Central memory CD8-positive, alpha-beta T cell (primary cell): ENCODE measurements around the gene CLSTN2.

Experiments
- ATAC-seq: fragments of 150-1000 bp; cut with Tn5 transposase; replicated peaks from 2 replicates; pipeline ENCODE4 v1.10.0; 2022; ENCODE audit warnings: mild to moderate bottlenecking, moderate FRiP score, moderate number of reproducible peaks; ENCODE audit not compliant: poor library complexity, severe bottlenecking; ENCODE audit errors: extremely low read depth
- DNase-seq, 2 donors: peaks; one replicate each; pipeline ENCODE4 v3.0.0; 2021; ENCODE audit warnings: low spot score in 2 of 2
- H3K27ac Mint-ChIP-seq: one replicate; pipeline ENCODE4 v1.8.0; 2022; ENCODE audit warnings: low read depth, mild to moderate bottlenecking, moderate library complexity, mixed read lengths
- H3K27me3 Mint-ChIP-seq: one replicate; pipeline ENCODE4 v1.8.0; 2022; ENCODE audit warnings: mixed read lengths
- H3K36me3 Mint-ChIP-seq: one replicate; pipeline ENCODE4 v1.8.0; 2022; ENCODE audit warnings: mild to moderate bottlenecking, moderate library complexity, mixed read lengths; ENCODE audit not compliant: insufficient read depth
- H3K4me1 Mint-ChIP-seq: one replicate; pipeline ENCODE4 v1.8.0; 2022; ENCODE audit warnings: mixed read lengths
- H3K4me3 Mint-ChIP-seq: one replicate; pipeline ENCODE4 v1.8.0; 2022; ENCODE audit warnings: mild to moderate bottlenecking, moderate library complexity, mixed read lengths
- H3K9me3 Mint-ChIP-seq: one replicate; pipeline ENCODE4 v1.8.0; 2022; ENCODE audit warnings: mixed read lengths

Gene CLSTN2

GRCh38 chr3:140323561-140323960 is 388.6 kb downstream of the CLSTN2 start:
- no peaks in the 10 kb centered on the region for H3K9me3 Mint-ChIP-seq
- H3K36me3 Mint-ChIP-seq: no peaks in the 10 kb centered on the region
- peaks cover 28% of the 10 kb centered on the region for H3K27me3 Mint-ChIP-seq
- no peak overlapping the region for H3K27ac Mint-ChIP-seq
- no peak overlapping the region for H3K4me3 Mint-ChIP-seq
- DNase-seq (no peak), ATAC-seq (no peak)
- no peaks in the 10 kb centered on the region for H3K4me1 Mint-ChIP-seq

- no peaks in the 10 kb centered on the region for H3K4me1 Mint-ChIP-seq
- no peak for ATAC-seq
- H3K4me3 Mint-ChIP-seq: no peak overlapping the region
- no peak overlapping the region for H3K27ac Mint-ChIP-seq
- H3K36me3 Mint-ChIP-seq: no peaks in the 10 kb centered on the region
- no peak for DNase-seq
- peaks cover 8% of the 10 kb centered on the region for H3K9me3 Mint-ChIP-seq
- H3K27me3 Mint-ChIP-seq: peaks cover 14% of the 10 kb centered on the region
Observed at GRCh38 chr3:140332131-140332530, 397.1 kb downstream of the CLSTN2 start.

GRCh38 chr3:140334132-140334929 is 399.3 kb downstream of the CLSTN2 start:
- DNase-seq (no peak), ATAC-seq (no peak)
- Mint-ChIP-seq H3K36me3 (no peaks in the 10 kb centered on the region), H3K27ac (no peak overlapping the region), H3K4me1 (no peaks in the 10 kb centered on the region), H3K9me3 (peaks cover 8% of the 10 kb centered on the region), H3K27me3 (peaks cover 14% of the 10 kb centered on the region), H3K4me3 (no peak overlapping the region)

- DNase-seq (no peak), ATAC-seq (no peak)
- H3K27ac Mint-ChIP-seq: no peak overlapping the region
- peaks cover 10% of the 10 kb centered on the region for H3K27me3 Mint-ChIP-seq
- no peak overlapping the region for H3K4me3 Mint-ChIP-seq
- no peaks in the 10 kb centered on the region for H3K4me1 Mint-ChIP-seq
- H3K9me3 Mint-ChIP-seq: peaks cover 7% of the 10 kb centered on the region
- no peaks in the 10 kb centered on the region for H3K36me3 Mint-ChIP-seq
Observed at GRCh38 chr3:140336465-140336864, 401.5 kb downstream of the CLSTN2 start.

GRCh38 chr3:140338916-140339315 is 403.9 kb downstream of the CLSTN2 start:
- H3K4me1 Mint-ChIP-seq: no peaks in the 10 kb centered on the region
- H3K27me3 Mint-ChIP-seq: no peaks in the 10 kb centered on the region
- no peak for DNase-seq
- H3K4me3 Mint-ChIP-seq: no peak overlapping the region
- no peaks in the 10 kb centered on the region for H3K9me3 Mint-ChIP-seq
- no peak for ATAC-seq
- H3K27ac Mint-ChIP-seq: no peak overlapping the region
- peaks cover under 1% of the 10 kb centered on the region for H3K36me3 Mint-ChIP-seq

- DNase-seq (no peak), ATAC-seq (no peak)
- Mint-ChIP-seq H3K4me1 (no peaks in the 10 kb centered on the region), H3K36me3 (peaks cover 2% of the 10 kb centered on the region), H3K9me3 (no peaks in the 10 kb centered on the region), H3K27ac (no peak overlapping the region), H3K4me3 (no peak overlapping the region), H3K27me3 (no peaks in the 10 kb centered on the region)
Observed at GRCh38 chr3:140341203-140341602, 406.2 kb downstream of the CLSTN2 start.

GRCh38 chr3:140341817-140342403 is 406.9 kb downstream of the CLSTN2 start:
- no peak for ATAC-seq
- H3K36me3 Mint-ChIP-seq: peaks cover 2% of the 10 kb centered on the region
- H3K9me3 Mint-ChIP-seq: no peaks in the 10 kb centered on the region

GRCh38 chr3:140342668-140343067 is 407.7 kb downstream of the CLSTN2 start:
- ATAC-seq (no peak), DNase-seq (no peak)
- Mint-ChIP-seq H3K36me3 (peaks cover 2% of the 10 kb centered on the region), H3K9me3 (no peaks in the 10 kb centered on the region), H3K4me3 (no peak overlapping the region), H3K27me3 (no peaks in the 10 kb centered on the region), H3K27ac (no peak overlapping the region), H3K4me1 (no peaks in the 10 kb centered on the region)

More at GRCh38 chr3:140341817-140342403, 406.9 kb downstream of the CLSTN2 start:
- no peak for DNase-seq
- H3K27ac Mint-ChIP-seq: no peak overlapping the region
- no peaks in the 10 kb centered on the region for H3K27me3 Mint-ChIP-seq
- no peaks in the 10 kb centered on the region for H3K4me1 Mint-ChIP-seq
- no peak overlapping the region for H3K4me3 Mint-ChIP-seq

GRCh38 chr3:140343211-140344081 is 408.5 kb downstream of the CLSTN2 start:
- ATAC-seq: no peak
- peaks cover 2% of the 10 kb centered on the region for H3K9me3 Mint-ChIP-seq
- no peak for DNase-seq
- H3K4me1 Mint-ChIP-seq: no peaks in the 10 kb centered on the region
- H3K36me3 Mint-ChIP-seq: peaks cover 2% of the 10 kb centered on the region
- H3K4me3 Mint-ChIP-seq: no peak overlapping the region
- H3K27ac Mint-ChIP-seq: no peak overlapping the region
- no peaks in the 10 kb centered on the region for H3K27me3 Mint-ChIP-seq

GRCh38 chr3:140344082-140344454 is 409.1 kb downstream of the CLSTN2 start:
- DNase-seq (no peak), ATAC-seq (no peak)
- Mint-ChIP-seq H3K4me3 (no peak overlapping the region), H3K4me1 (no peaks in the 10 kb centered on the region), H3K27me3 (peaks cover 6% of the 10 kb centered on the region), H3K9me3 (peaks cover 8% of the 10 kb centered on the region), H3K27ac (no peak overlapping the region), H3K36me3 (peaks cover 2% of the 10 kb centered on the region)

- Mint-ChIP-seq H3K36me3 (peaks cover 2% of the 10 kb centered on the region), H3K27ac (no peak overlapping the region), H3K4me3 (no peak overlapping the region), H3K27me3 (peaks cover 12% of the 10 kb centered on the region), H3K4me1 (no peaks in the 10 kb centered on the region), H3K9me3 (peaks cover 8% of the 10 kb centered on the region)
- DNase-seq: no peak
- no peak for ATAC-seq
Observed at GRCh38 chr3:140344601-140345205, 409.7 kb downstream of the CLSTN2 start.

- no peak overlapping the region for H3K27ac Mint-ChIP-seq
- no peak for DNase-seq
- peaks cover 8% of the 10 kb centered on the region for H3K9me3 Mint-ChIP-seq
- H3K4me3 Mint-ChIP-seq: no peak overlapping the region
- H3K27me3 Mint-ChIP-seq: peaks cover 16% of the 10 kb centered on the region
- ATAC-seq: no peak
- no peaks in the 10 kb centered on the region for H3K4me1 Mint-ChIP-seq
- H3K36me3 Mint-ChIP-seq: peaks cover 2% of the 10 kb centered on the region
Observed at GRCh38 chr3:140347151-140347550, 412.2 kb downstream of the CLSTN2 start.
